ENCODE data around the gene GM2A.
"Not testable (repeated sequence)": the region's sequence is repeated elsewhere in the genome, so short reads cannot be mapped to it uniquely, and the experiment has no call there.

GM2A gene

GRCh38 chr5:151228986-151229385 lies 24.0 kb upstream of the GM2A start:
- no peak for DNase-seq (ENCODE audit: low read depth)

GRCh38 chr5:151230048-151230680 lies 22.8 kb upstream of the GM2A start:
- no peak for DNase-seq (ENCODE audit: low read depth)

DNA sequence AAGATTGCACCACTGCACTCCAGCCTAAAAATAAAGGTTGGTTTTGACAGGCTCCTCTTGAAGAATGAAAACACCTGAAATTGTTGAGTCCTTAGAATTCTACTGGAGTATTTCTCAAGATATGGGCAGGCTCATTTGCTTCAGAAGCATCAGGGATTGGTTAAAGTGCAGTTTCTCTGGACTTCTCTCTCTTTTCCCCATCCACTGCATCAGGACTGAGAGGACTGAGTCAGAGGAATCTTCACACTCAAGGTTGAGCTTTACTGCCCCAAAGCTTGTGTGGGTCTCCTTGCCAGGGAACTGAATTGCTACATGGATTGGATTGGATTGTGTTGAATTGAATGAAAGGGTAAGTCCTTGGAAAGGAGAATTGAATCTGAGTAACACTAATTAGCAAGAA lies 21.6 kb upstream of the GM2A start:
- no peak for DNase-seq (ENCODE audit: low read depth)

GRCh38 chr5:151233616-151234085 lies 19.3 kb upstream of the GM2A start:
- no peak for DNase-seq (ENCODE audit: low read depth)

DNA sequence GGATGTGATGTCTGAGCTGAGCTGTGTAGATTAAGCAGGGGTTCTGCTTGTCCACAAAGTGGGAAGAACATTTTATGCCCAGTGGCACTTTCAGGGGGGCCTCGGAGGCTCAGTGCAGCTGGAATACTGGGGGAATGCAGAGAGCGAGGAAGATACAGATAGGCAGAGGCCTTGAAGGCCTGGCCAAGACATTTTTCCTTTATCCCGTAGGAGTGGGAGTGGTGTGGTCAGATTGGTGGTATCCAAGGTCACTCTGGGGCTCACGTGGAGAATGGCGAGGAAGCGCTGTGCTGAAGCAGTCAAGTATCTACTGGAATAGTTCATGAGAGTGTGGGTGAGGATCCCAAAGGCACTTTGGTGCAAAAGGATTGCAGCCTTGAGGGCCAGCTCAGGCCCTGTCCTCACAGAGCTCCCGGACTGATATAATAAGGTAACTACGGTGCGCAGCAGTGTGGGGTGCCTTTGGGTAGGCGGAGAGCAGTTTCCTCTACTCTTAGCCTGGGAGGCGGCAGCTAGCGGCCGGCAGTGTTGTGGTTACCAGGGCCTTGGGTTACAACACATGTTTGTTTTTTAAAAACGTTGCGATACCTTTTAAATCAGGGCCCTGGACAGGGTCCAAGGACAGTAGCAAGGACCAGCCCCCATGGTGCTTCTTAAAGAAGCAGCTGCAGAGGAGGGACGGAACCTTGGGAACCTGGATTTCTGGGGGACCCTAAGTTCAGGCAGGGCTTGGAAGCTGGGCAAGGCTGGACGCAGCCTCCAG lies 18.3 kb upstream of the GM2A start:
- DNase-seq (ENCODE audit: low read depth), result no peak

DNA sequence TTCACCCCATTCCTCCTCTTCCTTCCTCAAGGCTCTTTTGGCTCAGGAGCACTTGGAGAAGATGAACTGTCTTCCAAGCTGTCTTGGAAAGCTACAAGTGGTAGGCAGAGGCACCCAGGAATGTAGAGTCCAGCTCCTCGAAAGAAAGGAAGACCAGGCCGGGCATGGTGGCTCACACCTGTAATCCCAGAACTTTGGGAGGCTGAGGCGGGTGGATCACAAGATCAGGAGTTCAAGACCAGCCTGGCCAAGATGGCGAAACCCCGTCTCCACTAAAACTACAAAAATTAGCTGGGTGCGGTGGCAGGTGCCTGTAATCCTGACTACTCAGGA lies 17.8 kb upstream of the GM2A start:
- DNase-seq (ENCODE audit: low read depth), result not testable (repeated sequence)

- no peak for DNase-seq (ENCODE audit: low read depth)
Measured at GRCh38 chr5:151236888-151237287, 16.1 kb upstream of the GM2A start.

DNA sequence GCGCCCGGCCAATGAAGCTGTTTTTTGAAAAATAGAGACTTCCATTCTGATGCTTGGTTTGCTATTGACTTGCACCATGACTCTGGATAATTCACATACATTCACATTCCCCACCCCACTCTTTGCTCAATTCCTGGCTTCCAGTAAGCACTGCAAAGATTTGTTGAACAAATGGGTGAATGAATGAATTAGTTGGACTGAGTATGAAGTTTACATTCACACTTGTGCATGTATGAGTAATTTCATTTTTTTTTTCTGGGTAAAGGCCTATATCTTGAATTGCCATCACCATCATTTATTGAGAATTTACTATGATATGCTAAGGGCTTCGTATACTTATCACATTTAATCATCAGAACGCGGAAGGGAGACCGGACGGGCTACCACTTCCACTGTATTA lies 15.3 kb upstream of the GM2A start:
- no peak for DNase-seq (ENCODE audit: low read depth)

DNA sequence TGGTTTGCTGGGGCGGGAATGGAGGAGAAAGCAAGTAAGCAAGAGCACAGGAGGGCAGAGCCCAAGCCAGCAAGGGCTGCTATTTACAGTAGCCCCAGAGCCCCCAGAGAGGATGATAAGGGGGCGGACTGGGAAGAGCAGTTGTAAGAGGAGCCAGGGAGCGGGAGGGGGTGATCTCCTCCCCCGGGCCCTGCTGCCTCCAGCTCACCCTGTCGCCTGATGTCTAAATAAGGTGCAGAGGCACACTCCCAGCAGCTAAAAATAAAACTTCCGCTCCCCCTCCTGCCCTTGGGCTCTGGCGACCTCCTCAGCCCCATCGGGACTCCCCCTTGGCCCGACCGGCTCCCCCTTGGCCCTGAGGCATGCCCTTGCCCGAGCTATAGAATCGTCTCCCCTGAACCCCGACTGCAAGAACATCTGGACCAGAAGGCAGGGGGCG lies 14.7 kb upstream of the GM2A start:
- DNase-seq (ENCODE audit: low read depth), result no peak

- DNase-seq (ENCODE audit: low read depth), result peak; percentile 46
Measured at GRCh38 chr5:151239237-151239861, 13.6 kb upstream of the GM2A start.

- DNase-seq (ENCODE audit: low read depth), result not testable (repeated sequence)
Measured at GRCh38 chr5:151240268-151240835, 12.6 kb upstream of the GM2A start.

GRCh38 chr5:151240924-151241635 lies 11.9 kb upstream of the GM2A start:
- DNase-seq (ENCODE audit: low read depth), result no peak

GRCh38 chr5:151243127-151243526 lies 9.9 kb upstream of the GM2A start:
- DNase-seq (ENCODE audit: low read depth), result no peak

DNA sequence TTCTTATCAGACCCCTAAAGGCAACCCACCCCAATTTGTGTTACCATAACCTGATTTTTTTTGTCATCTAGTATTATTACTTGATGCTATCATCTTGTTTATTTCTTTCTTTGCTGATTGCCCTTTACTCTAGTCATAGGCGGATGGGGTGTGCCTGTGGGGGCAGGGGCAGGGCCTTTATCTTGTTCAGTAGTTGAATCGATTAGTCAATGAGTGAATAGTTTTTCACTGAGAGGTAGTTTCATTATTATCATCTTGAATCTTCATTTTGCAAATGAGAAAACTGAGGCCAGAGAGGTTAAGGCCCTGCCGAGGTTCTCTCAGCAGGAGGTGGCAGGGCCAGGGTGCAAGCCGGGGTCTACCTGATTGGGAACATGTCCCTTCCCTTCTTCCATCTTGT lies 9.4 kb upstream of the GM2A start:
- no peak for DNase-seq (ENCODE audit: low read depth)

- DNase-seq (ENCODE audit: low read depth), result no peak
Measured at GRCh38 chr5:151244206-151244605, 8.8 kb upstream of the GM2A start.

DNA sequence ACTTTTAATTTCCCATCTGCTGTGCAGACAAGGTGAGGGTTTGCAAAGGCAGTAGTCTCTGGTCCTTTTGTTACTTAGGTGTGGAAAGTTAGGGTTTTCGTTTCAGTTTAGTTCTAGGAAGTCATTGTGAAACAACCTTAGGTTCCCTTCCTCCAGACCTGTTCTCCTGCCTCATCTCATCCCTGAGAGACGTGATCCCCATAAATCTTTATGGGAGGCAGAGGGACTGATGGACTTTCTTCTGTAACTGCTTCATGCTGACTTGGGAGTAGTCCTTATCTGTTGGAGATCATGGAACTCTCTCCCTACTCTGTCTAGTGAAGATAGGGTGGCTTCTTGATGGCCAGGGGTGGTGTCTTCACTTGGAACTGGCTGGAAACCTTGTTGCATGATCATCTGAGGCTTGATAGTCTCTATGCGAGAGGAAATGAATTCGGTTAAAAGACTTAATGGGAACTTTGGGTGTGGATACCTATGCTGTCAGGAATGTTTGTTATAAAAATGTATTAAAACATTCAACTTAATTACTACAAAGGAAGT lies 7.2 kb upstream of the GM2A start:
- DNase-seq (ENCODE audit: low read depth), result no peak

- no peak for DNase-seq (ENCODE audit: low read depth)
Measured at GRCh38 chr5:151248651-151249050, 4.3 kb upstream of the GM2A start.

DNA sequence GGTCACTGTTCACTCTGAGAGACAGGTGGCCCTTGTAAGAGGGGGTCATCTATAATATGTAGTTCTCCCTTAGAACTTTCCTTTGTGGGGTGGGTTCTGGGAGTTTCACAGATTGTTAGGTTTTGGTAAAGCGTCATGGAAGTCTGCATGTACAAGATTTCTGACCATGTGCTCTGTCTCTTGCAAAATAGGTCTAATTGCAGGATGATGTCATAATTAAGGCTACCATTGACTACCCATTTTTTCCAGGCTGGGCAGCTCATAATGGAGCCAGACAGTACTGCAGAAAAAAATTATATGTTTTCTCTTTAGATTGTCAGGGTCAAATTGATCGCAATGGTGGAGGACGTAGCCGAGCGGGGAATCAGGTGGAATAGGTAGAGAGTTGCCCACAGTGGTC lies 3.7 kb upstream of the GM2A start:
- no peak for DNase-seq (ENCODE audit: low read depth)

GRCh38 chr5:151250346-151251000 lies 2.5 kb upstream of the GM2A start:
- DNase-seq (ENCODE audit: low read depth), result no peak

- DNase-seq (ENCODE audit: low read depth), result no peak
Measured at GRCh38 chr5:151251001-151251551, 1.9 kb upstream of the GM2A start.

DNA sequence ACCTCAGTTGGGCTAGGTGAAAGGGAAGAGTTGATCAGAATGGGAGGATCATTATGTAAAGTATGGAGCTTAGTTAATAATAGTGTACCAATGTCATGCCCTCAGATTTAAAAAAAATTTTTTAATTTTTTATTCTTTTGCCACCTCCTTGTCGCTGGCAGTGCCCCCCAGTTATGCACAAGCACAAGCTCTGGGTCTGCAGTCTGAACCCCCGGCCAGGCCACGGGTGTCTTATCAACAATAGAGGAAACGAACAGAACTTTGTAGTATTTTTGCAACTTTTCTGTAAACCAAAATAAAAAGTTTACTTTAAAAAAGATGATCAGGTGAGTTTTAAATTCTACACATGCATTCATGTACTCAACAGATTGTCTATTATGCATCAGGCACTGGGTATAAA lies 1.4 kb upstream of the GM2A start:
- DNase-seq (ENCODE audit: low read depth), result no peak

All from activated T-cell treated with anti-CD3 and anti-CD28 coated beads for 1 hour (primary cell).